HCT116 (cell line): ENCODE measurements around the gene ASB1.

Experiments used
- EZH2 ChIP-seq: fragments of 200-600 bp; sonication (generic); IDR thresholded peaks from 2 replicates; pipeline ENCODE4 v1.6.1; 2017; ENCODE audit warnings: antibody characterized with exemption, mixed run types
- POLR2A ChIP-seq: IDR thresholded peaks from 2 replicates; pipeline ENCODE4 v1.7.0; 2011; ENCODE audit warnings: borderline replicate concordance; ENCODE audit not compliant: insufficient read depth, insufficient read length; ENCODE audit errors: extremely low read depth
- POLR2AphosphoS5 ChIP-seq: IDR thresholded peaks from 2 replicates; pipeline ENCODE4 v1.6.1; 2011; ENCODE audit warnings: mild to moderate bottlenecking, low read depth, low read length, moderate library complexity
- TF ChIP-seq, protein P1 (sequence below), 3 experiments: fragments of 200-600 bp in 1 of 3; sonication (generic) in 1 of 3; IDR thresholded peaks in 2 of 3; conservative IDR thresholded peaks in 1 of 3; 2 replicates each; pipeline ENCODE4 v1.5.1; 2012 to 2017; ENCODE audit warnings: low read depth in 2 of 3, low read length in 2 of 3, antibody characterized with exemption in 1 of 3, borderline replicate concordance in 1 of 3, control low read depth in 1 of 3, mild to moderate bottlenecking in 1 of 3, mixed read lengths in 1 of 3, mixed run types in 1 of 3, moderate library complexity in 1 of 3; ENCODE audit not compliant: insufficient read depth in 1 of 3

DNA sequence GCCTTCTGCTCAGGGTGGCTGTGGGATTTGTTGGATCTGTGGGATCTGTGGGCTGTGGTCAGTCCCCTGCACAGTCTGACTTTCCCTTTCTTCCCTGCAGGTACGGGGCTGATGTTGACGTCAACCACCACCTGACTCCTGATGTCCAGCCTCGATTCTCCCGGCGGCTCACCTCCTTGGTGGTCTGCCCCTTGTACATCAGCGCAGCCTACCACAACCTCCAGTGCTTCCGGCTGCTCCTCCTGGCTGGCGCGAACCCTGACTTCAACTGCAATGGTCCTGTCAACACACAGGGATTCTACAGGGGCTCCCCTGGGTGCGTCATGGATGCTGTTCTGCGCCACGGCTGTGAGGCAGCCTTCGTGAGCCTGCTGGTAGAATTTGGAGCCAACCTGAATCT, 17.5 kb downstream of the ASB1 start:
- TF ChIP-seq, protein P1, sequence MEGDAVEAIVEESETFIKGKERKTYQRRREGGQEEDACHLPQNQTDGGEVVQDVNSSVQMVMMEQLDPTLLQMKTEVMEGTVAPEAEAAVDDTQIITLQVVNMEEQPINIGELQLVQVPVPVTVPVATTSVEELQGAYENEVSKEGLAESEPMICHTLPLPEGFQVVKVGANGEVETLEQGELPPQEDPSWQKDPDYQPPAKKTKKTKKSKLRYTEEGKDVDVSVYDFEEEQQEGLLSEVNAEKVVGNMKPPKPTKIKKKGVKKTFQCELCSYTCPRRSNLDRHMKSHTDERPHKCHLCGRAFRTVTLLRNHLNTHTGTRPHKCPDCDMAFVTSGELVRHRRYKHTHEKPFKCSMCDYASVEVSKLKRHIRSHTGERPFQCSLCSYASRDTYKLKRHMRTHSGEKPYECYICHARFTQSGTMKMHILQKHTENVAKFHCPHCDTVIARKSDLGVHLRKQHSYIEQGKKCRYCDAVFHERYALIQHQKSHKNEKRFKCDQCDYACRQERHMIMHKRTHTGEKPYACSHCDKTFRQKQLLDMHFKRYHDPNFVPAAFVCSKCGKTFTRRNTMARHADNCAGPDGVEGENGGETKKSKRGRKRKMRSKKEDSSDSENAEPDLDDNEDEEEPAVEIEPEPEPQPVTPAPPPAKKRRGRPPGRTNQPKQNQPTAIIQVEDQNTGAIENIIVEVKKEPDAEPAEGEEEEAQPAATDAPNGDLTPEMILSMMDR (IDR thresholded peaks at IDR 0.05 in 2 of 3, conservative IDR thresholded peaks at IDR 0.05 in 1 of 3; ENCODE audit: borderline replicate concordance in 1 of 3, insufficient read depth in 1 of 3, low read depth in 2 of 3, low read length in 2 of 3): no peak
- TF ChIP-seq POLR2A (no peak), EZH2 (no peak), POLR2AphosphoS5 (no peak)
